Renal cortex interstitium (tissue), 11 donors: ENCODE measurements around the gene TMEM39A. TPM values are rescaled to one million over a fixed set of nuclear protein-coding genes. Genes with fewer than 3 reads are reported as not detected.

ENCODE experiments used
- DNase-seq, 11 donors: peaks; one replicate each; pipeline ENCODE4 v3.0.0-alpha.2; 2013; ENCODE audit warnings: low read depth in 9 of 11, low spot score in 4 of 11; ENCODE audit errors: extremely low read depth in 1 of 11
- polyA plus RNA-seq, 3 donors: library from polyadenylated mRNA; unstranded; fragments of 120-200 nt; gene quantifications; one replicate each; pipeline ENCODE4 v1.2.1, GENCODE V29; 2013; ENCODE audit not compliant: insufficient read length in 3 of 3

TMEM39A gene
- polyA plus RNA-seq, 3 donors = 51.1 to 56.7 (median 53.1) TPM

- no peak for DNase-seq
Measured at GRCh38 chr3:119483101-119483500, 19.7 kb upstream of the TMEM39A start.

GRCh38 chr3:119481079-119481478, 17.7 kb upstream of the TMEM39A start:
- no peak for DNase-seq

GRCh38 chr3:119470866-119471265, 7.5 kb upstream of the TMEM39A start:
- DNase-seq = no peak

GRCh38 chr3:119469418-119470189, 6.2 kb upstream of the TMEM39A start:
- DNase-seq = peak in 9 of 11 donors; percentile 10 to 46 (median 22)

- DNase-seq = peak in 1 of 11 donors; percentile 1
Measured at GRCh38 chr3:119468041-119468440, 4.6 kb upstream of the TMEM39A start.

- DNase-seq = no peak
Measured at GRCh38 chr3:119457246-119457645, 6.2 kb downstream of the TMEM39A start.

- no peak for DNase-seq
Measured at GRCh38 chr3:119456469-119456868, 6.9 kb downstream of the TMEM39A start.

- no peak for DNase-seq
Measured at GRCh38 chr3:119453822-119454221, 9.6 kb downstream of the TMEM39A start.

- DNase-seq = no peak
Measured at GRCh38 chr3:119444590-119444989, 18.8 kb downstream of the TMEM39A start.

- DNase-seq = no peak
Measured at GRCh38 chr3:119443179-119443578, 20.2 kb downstream of the TMEM39A start.

GRCh38 chr3:119437691-119438258, 25.6 kb downstream of the TMEM39A start:
- no peak for DNase-seq

- DNase-seq = no peak
Measured at GRCh38 chr3:119436977-119437376, 26.4 kb downstream of the TMEM39A start.

GRCh38 chr3:119434703-119435102, 28.7 kb downstream of the TMEM39A start:
- DNase-seq = no peak

GRCh38 chr3:119433613-119434325, 29.6 kb downstream of the TMEM39A start:
- no peak for DNase-seq

- DNase-seq = no peak
Measured at GRCh38 chr3:119428538-119428937, 34.9 kb downstream of the TMEM39A start.

GRCh38 chr3:119427669-119428068, 35.7 kb downstream of the TMEM39A start:
- peak in 5 of 11 donors; percentile 3 to 12 (median 8) for DNase-seq

GRCh38 chr3:119420196-119420595, 43.2 kb downstream of the TMEM39A start:
- DNase-seq = no peak

- DNase-seq = no peak
Measured at GRCh38 chr3:119418641-119419040, 44.8 kb downstream of the TMEM39A start.

GRCh38 chr3:119417771-119418512, 45.5 kb downstream of the TMEM39A start:
- no peak for DNase-seq
